ENCODE measurements around the gene TBX18. TPM values are rescaled to one million over a fixed set of nuclear protein-coding genes. Genes with fewer than 3 reads are reported as not detected.

TBX18 gene

DNA sequence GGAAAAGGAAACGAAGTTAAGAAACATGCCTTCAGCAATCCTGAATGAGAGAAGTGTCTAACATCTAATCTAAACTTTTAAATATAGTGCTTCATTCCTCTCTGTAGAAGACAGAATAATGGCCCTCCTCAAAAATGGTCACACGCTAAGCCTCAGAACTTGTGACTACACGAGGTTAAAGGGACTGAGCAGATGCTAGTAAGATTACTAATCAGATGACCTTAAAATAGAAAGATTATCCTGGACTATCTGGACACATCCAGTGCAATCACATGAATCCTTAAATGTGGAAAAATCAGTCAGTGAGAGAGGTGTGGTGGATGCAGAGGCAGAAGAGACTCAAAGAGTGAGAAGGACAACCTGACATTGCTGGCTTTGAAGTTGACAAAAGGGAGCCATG, 126.1 kb downstream of the TBX18 start:
- Histone ChIP-seq H3K4ac (ENCODE audit: low read depth, low read length) (no peak overlapping the region), H3K27ac (ENCODE audit: low read depth, low read length) (no peak overlapping the region), H3K4me3 (ENCODE audit: low read length) (no peak overlapping the region), H3K18ac (ENCODE audit: low read length) (no peak overlapping the region), H3K27me3 (ENCODE audit: insufficient read depth, low read length, poor library complexity) (no peaks in the 10 kb centered on the region), H3K36me3 (ENCODE audit: control insufficient read depth, insufficient read depth, low read length) (no peaks in the 10 kb centered on the region), H3K4me1 (ENCODE audit: control insufficient read depth, low read depth, low read length) (no peaks in the 10 kb centered on the region), H3K56ac (ENCODE audit: low read length) (no peak overlapping the region), H4K5ac (ENCODE audit: low read length) (no peak overlapping the region), H2BK120ac (ENCODE audit: low read depth, low read length) (no peak overlapping the region), H2BK5ac (ENCODE audit: low read length) (no peak overlapping the region), H2BK15ac (replicated peaks; ENCODE audit: low read depth) (no peak overlapping the region), H3K23ac (ENCODE audit: low read length) (no peak overlapping the region), H3K79me2 (ENCODE audit: control insufficient read depth, insufficient read depth, low read length) (no peaks in the 10 kb centered on the region), H4K8ac (ENCODE audit: low read depth, low read length) (no peak overlapping the region), H3K4me2 (ENCODE audit: low read length) (no peak overlapping the region), H3K9ac (ENCODE audit: low read length) (no peak overlapping the region), H3K79me1 (ENCODE audit: low read length) (no peaks in the 10 kb centered on the region), H2AK5ac (ENCODE audit: low read length) (no peak overlapping the region)
- no CpG with 5 or more reads among the region's 3 CpGs for WGBS (ENCODE audit: extremely low coverage, insufficient coverage, low lambda C conversion rate)
- no peak for DNase-seq

Small RNAs within 50 kb of the gene (small RNA-seq; reads per million reads assigned to genes)
- gene AL590143.1 (ENCODE audit: insufficient read depth), result not detected

Measured in mesendoderm (in vitro differentiated cells).